Epithelial cell of prostate (primary cell): ENCODE measurements around the gene RNF43.

ENCODE experiments used
- DNase-seq: peaks from one replicate; pipeline ENCODE4 v3.0.0-alpha.2; 2011; ENCODE audit warnings: low read depth, low spot score
- H3K27ac ChIP-seq: fragments of 450-650 bp; 2 replicates; pipeline ENCODE4 v1.5.1; 2017; ENCODE audit warnings: mild to moderate bottlenecking

RNF43 gene

DNA sequence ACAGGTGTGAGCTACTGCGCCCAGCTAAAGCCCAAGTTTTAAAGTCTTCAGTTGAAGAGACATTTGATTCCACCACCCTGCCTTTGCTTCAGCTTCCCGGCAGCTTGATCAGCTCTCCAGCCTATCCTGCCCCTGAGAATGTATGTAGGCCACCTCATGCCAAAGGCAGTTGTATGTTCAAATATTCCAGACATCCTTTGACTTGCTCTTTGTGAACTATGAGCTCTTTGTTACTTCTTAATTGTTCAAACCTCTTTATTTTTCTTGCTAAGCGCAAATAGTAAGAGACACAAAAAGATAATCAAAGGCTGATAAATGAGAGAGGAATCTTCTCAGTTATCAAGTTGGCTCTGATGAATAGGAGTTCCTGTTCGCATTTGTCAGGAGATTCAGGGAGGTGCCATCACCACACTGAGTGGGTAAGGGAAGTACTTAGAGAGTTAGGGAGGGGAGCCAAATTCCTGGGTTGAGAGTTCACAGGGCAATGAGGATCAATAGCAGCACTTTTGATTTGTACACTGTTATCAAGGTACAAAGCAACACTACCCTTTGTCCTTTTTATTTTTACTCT lies 33.4 kb downstream of the RNF43 start:
- H3K27ac ChIP-seq, result peak overlapping the region; percentile 32
- DNase-seq, result no peak

DNA sequence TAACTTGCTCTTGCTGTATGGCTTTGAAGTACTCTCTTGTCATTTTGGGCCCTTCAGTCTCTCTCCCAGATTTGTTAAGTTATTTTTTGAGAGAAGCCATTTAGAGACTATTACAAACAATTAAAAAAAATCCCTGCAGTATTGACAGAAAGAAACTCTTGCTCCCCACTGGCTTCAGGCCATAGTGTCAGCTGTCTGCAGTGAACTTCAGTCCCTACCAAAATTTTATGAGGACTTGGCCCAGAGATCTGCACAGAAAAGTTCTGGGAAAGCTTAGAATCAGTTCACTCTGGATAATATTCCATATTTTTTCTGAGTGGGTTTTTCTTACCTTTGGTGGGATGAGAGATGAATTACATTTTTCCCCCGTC lies 34.5 kb downstream of the RNF43 start:
- no peak for DNase-seq
- no peak overlapping the region for H3K27ac ChIP-seq

DNA sequence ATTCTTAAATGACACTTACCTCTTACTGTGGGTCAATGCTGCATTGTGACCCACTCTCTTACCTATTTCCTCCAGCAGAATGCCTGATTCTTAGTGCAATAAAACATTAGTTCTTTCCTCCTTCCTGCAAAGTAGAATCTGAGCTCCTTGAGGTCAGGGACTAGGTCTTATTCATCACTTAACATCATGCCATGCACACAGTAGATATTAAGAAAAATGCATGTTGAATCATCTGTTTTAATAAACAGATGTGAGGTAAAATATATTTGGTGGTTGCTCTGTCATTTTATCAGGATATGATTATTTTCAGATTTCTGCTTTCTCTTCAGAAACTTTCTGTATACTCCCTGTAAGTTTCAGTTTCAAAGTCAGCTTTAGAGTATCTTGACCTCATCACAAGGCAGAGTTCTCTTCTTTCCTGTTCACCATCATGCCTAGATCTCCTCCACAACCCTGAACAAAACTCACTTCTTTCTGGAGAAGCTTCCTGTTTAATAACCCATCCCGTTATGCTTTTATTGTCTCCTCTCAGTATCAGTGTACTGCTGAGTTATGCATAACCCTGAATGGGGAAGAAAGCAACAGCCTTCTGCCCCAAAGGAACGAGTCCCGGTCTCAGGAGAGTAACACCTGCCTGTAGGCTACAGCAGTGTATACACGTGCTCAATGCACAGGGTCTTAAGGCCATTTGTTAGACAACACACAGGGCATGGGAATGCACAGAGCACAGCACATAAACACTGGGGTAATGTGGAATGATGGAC lies 35.0 kb downstream of the RNF43 start:
- H3K27ac ChIP-seq, result no peak overlapping the region
- DNase-seq, result no peak

DNA sequence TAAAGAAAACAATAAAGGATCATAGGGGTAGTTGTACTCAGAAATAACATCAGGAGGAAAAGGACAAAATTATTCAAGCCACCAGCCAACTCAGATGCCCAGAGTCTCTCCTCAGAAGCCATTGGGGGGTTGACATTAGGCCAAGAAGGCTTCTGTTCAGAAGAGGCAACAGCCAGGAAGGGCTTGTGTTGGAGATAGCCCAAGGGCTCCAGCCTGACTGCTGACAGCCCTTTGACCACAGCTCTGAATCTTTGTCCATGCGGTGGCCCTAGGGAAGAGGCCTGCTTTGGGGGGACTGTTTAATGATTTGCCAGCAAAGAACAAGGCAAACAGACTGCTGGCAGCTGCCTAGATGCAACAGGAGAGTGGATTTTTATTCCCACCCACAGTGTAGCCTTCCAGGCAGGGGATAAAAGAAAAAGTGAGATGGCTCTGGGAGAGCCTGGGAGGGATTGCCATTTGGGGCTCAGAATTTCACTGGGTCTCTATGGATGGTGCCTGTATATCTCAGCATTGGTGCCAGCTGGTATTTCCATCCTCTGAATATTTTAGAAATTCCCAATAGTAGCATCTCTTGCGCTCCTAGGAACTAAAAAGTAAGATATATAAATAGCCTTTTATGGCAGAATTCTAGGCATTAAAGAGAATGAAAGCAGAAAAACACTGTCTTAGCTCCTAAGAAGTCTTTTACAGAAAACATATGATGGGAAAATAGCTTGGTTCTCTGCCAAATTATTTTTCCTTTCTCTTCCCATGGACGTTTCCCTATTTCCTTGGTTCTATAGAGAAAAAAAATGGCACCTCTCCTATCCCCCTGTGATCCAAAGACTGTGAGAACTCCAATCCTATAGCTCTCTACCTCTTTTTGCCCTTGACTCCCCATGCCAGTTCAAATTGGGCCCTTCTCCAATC lies 36.0 kb downstream of the RNF43 start:
- no peak overlapping the region for H3K27ac ChIP-seq
- no peak for DNase-seq

DNA sequence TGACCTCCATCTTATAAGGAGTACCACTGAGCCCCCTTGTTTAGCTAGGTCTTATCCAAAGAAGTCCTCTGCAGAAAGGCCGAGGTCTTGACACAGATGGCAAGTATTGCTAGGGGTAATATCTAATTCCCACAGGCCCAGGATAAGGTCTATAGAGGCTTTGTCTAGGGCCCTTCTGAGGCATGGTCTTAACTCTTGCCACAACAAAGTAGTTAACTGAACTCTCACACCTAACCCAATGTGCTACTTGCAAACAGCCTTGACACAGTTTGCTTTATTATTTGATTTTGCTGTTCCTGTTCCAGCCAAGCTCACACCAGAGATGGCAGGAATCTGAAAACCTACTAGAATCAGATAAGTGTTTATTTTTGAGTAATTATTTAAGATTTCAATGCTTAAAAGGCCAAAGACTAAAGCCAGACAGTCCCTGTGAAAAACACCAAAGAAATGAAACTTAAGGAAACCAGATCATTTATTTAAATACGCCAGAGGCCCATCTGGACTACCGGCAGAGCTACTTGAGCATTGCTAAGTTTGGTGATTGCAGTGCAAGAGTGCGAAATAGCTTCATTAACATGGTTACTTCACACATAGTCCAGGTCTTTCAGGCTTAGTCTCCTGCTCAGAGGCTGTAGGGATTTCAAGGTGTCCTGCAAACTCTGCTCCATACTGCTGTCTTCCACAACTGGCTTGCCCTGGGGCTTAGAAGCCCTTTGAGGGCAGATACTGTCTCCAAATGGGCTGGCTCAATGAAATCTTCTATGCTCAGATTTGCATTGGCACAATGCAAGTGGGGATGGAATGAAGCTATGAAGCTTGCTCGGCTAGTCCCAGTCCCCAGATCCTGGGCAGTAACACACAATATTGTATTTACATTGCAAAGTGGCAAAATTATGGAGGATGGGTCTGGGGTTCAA lies 36.9 kb downstream of the RNF43 start:
- no peak for DNase-seq
- H3K27ac ChIP-seq, result no peak overlapping the region

DNA sequence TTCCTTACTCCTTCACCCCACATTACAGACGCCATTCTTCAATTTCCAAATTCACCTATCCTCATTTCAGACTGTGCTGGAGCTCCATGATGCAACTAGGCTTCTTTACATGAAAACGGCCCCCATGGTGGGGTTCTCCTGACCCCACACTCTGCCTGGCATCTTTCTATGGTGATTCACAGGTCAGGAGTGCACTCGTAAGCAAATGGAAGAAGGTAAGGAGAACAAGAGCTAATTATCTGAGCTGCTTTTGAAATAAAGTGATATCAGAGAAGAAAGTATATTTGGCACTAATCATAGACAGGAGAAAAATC lies 37.9 kb downstream of the RNF43 start:
- no peak overlapping the region for H3K27ac ChIP-seq
- DNase-seq, result no peak

DNA sequence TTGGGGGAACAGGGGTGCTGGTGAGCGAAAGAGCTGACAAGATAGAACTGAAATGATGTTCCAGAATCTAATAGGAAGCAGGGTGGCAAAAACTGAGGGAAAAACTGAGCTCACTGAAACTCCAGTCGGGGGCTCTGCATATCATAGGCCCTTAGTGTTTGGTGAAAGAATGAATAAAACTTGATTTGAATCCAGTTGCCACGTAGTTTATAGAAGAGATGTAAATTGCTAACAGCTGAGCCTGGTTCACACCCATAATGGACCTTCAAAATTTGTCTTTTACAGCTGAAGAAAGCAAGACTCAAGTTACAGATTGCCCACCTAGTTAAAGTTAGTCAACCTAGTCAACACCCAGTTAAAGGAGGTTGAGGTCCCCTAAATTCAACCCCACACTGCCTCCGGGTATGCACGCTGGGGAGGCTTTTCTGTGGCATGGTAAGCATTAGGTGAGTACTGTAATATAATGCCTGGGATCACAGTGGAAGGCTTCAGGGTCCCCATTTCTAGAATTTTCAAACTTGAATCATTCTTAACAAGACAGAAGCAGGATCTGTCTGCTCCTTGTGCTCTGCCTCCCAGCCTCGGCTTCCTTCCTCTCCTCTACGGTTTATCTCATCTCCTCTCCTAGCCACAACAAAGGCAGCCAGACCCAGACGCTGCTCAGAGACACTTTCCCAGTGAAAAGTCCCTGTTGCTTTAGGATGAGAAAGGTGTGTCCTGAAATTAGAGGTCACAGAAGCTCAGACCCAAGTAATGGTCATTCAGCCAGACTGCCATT lies 38.4 kb downstream of the RNF43 start:
- no peak for DNase-seq
- H3K27ac ChIP-seq, result no peak overlapping the region

DNA sequence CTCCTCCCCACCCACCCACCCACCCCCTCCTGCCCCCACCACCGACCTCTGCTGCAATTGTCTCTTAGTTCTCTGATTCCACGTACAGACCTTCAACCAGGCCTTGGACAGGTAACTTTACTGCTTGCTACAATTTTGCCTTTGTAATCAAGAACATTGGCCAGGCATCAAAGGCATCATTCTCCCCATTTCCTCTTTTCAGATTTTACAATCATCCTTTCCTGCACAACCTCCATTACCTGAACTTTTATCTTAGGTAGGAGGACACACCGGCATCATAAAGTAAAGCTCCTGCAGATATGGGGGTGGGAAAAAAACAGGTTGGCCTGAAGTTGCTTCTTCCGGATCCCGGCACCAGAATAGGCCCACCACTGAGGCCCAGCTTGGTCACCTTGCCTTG lies 39.7 kb downstream of the RNF43 start:
- H3K27ac ChIP-seq, result peak overlapping the region; percentile 34
- no peak for DNase-seq

DNA sequence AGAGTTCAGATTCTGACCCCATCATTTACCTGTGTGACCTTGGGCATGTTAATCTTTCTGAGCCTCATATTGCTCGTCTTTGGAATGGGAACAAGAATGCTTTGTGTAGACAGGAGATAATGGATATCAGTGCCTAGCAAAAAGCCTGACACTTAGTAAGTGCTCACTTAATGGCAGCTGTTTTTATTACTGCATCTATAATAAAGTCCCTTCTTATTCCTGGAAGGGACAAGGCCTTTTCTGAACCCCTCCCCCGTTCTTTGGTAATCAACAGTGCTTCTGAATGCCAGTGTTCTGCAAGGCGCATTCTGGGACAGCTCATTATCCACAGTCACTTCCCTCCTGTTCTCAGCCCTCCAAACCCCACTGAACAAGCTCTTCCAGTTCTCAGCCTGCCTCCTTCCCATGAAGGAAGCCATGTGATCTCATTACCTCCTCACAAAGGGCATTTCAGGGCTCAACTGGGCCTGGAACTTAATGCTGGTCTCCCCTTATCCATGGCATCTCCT lies 40.2 kb downstream of the RNF43 start:
- peak; percentile 66 for DNase-seq
- H3K27ac ChIP-seq, result peak overlapping the region; percentile 34

DNA sequence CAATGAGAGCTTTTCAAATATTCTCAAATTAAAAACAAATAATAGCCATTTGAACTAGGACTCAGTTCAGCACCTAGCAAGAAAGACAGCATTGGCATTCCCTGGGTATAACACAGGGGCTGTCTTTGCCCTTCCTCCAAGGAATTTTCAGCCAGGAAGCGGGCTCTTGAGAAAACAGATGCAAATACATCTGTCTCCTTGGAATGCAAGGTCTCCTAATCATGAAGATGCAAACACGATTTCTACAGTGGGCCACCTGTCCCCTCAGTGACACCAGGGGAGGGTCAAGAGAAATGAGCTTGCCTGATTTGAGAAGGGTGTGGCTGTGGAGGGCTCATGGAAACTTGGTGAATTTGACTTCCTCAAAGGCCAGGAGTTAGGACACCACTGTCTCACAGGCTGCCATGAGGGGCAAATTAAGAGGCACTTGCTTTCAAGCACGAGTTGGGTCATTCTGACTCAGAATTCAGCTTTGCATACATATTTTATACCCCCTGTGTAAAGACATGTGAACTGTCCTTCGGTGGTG lies 40.8 kb downstream of the RNF43 start:
- DNase-seq, result no peak
- H3K27ac ChIP-seq, result peak overlapping the region; percentile 34

DNA sequence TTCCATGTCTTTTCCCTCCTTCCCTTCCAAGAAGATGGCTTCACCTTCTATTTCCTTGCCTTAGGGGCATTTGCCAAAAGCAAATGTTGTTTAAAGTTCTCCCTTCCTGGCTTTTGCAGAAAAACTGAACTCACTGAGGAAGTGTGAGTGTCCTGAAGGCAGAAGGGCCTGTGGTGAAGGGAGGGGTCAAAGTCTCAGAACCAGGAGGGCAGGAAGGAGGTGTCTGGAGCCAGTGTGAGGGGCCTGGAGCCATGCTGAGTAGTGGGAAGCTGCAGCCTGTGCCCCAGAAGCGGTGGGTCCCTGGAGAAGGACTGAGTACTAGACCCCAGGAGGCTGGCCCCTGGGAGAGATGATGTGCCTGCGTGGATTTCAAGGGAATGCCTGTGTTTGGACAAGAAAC lies 41.5 kb downstream of the RNF43 start:
- H3K27ac ChIP-seq, result no peak overlapping the region
- DNase-seq, result no peak

DNA sequence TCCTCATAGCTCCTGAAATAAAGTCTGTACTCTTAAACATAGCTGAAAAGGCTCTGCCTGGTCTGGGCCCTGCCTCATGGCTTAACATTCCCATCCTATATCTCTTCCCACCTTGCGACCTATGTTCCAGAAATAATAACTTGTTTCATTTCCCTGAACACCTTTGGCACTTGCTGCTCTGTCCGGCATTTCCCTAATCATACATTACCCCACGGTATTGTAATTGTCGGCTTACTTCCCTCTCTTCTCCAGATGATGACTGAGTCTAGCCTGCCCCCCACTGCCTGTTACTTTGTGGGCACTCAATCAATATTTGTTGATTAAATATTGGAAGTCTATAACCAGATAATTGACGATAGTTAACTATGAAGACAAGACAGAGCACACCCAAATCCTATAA lies 42.1 kb downstream of the RNF43 start:
- DNase-seq, result no peak
- H3K27ac ChIP-seq, result no peak overlapping the region

DNA sequence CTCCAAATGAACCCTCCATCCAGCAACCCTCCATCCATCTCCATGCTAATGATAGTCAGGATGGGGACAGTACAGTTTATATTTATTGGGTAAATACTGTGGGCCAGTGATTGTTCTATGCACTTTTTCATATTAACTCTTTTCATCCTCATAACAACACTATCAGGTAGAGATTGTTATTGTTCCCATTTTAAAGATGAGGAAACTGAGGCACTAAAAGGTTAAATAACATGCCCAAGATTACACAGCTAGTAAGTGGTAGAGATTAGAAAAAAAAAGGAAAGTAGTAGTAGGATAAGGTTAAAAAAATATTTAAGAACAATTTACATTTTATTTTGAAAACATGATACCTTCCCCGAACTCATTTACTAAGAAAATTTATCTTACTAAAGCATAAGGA lies 43.4 kb downstream of the RNF43 start:
- no peak for DNase-seq
- H3K27ac ChIP-seq, result no peak overlapping the region

DNA sequence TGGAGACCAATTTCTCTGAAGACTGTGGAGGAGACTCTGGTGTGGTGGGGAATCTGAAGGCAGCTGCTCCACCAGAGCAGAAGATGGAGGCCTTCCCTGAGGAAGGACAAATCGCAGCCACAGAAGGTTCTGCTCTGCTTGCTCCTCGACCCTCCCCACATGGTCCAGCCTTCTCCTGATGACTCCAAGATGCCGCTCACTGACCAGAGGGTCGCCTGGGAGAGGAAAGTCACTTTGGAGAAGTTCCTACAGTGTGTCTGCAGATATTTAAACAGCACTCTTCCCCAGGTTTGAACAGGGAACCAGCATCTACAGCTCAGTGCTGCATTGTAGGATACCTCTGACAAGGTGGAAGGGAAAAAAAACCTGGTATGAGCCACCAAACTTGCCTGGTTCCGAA lies 44.3 kb downstream of the RNF43 start:
- no peak overlapping the region for H3K27ac ChIP-seq
- no peak for DNase-seq

DNA sequence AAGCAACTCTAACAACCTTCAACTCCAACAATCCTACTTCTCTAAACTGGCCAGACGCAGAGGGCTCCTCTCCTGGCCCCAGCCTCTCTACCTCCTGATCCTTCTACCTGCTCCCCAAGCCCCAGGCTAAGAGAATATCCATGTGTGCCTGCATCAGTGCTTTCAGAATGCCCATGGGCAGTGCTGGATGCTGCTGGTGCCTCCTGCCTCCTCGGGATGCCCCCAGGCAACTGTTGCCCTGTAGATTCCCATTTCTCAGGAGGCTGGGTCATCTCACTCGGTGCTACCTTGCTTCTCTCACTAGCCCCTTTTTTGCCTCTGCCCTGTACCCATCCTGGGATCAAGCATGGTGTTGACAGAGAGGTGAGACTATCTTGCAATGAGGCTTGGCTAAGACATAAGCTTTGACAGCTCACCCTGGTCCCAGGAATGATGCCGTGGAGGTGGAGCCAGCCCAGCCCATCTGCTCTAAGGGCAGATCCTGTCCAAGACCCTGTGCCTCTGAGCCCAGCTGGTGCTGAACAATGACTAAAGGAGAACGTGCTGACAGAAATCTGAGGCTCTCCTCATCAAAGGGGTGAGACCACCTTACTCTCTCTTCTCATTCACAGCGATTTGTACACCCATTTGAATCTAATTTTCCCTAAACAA lies 45.9 kb downstream of the RNF43 start:
- no peak overlapping the region for H3K27ac ChIP-seq
- DNase-seq, result no peak

DNA sequence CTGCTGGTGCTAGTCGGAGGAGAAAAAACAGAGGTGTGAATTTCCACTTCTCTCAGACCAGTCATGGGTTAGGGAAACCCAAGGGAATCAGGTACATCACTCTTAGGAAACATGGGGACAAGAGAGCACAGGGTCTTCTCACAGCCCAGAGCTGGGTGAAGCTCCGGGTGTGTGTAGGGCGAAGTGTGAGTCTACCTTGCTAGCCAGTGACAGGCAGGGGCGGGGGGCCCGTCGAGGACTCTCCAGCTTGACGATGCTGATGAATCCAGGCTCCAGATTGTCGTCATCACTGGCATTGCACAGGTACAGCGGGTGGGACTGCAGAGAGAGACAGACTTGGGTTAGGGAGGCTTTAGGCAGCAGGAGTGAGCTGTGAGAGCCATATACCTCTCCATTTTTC lies 46.6 kb downstream of the RNF43 start:
- no peak for DNase-seq
- H3K27ac ChIP-seq, result no peak overlapping the region

DNA sequence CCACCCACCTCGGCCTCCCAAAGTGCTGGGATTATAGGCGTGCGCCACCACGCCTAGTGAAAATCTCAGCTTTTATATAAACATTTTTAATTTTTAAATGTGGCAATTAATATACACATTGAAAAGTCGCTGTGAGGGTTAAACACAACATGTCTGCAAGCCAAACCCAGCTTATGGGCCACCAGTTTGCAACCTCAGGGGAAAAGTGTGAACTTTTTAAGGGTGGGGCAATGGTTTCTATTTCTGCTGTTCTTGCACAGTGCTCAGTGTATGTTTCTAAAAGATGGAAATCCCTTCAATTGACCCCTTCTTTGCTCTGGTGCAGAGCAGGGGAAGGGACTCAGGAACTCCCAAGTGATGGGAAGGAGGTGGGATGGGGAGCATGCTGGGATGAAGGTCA lies 47.0 kb downstream of the RNF43 start:
- H3K27ac ChIP-seq, result no peak overlapping the region
- no peak for DNase-seq

DNA sequence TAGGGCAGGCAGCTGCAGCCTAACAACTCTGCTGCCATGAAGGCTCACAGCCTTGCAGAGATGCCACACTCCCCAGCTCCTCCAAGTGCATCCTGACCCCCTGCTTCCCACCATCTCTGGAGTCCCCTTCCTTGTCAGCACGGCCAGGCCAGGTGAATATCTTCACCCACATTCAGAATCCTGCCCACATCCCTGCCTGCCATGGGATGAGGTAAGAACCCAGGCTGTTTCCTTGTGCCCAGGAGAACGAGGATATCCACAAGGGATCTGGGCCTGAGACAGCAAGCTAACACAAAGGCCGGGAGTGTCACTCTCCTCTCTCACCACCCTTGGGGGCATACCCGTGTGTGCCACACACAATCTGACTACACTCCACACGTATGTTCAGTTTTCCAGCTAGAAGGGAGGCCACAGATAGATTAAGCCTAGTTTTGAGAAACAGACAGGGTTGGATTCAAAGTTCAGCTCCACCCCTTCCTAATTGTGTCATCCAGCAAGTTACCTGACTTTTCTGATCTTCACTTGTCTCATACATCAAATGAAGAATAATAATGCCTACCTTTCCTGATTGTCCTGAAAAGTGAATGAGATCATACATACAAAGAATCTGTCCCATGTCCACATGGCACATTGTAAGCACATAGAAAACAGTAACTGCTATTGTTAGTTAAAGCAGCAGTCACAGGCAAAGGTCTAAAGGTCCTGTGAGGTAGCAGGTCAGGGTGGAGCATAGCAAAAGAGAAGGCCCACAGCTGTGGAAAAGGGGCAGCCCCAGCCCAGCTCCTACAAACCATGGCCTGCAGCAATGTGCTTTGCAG lies 47.9 kb downstream of the RNF43 start:
- H3K27ac ChIP-seq, result no peak overlapping the region
- no peak for DNase-seq
